Stimulated activated CD8-positive, alpha-beta memory T cell treated with anti-CD3 and anti-CD28 coated beads, Interleukin-12 subunit alpha, Interleukin-12 subunit beta, amount 100 ng/mL, for 1 hour (primary cell): ENCODE measurements around the gene MEP1B.
"Not testable (repeated sequence)": the region's sequence is repeated elsewhere in the genome, so short reads cannot be mapped to it uniquely, and the experiment has no call there.

Experiments
- DNase-seq: peaks from one replicate; pipeline ENCODE4 v3.0.0-alpha.2; 2020; ENCODE audit warnings: low read depth

The MEP1B gene

GRCh38 chr18:32189790-32190189, at the start of gene MEP1B:
Gene MEP1B (plus strand): TSS chr18:32190039. CDS start chr18:32190071, 32 bp downstream.
- no peak for DNase-seq

GRCh38 chr18:32148185-32148870, 41.5 kb upstream of the MEP1B start:
- no peak for DNase-seq

GRCh38 chr18:32152705-32153448, 37.0 kb upstream of the MEP1B start:
- DNase-seq = no peak

GRCh38 chr18:32156855-32157254, 33.0 kb upstream of the MEP1B start:
- no peak for DNase-seq

- DNase-seq = no peak
Observed at GRCh38 chr18:32157580-32157979, 32.3 kb upstream of the MEP1B start.

GRCh38 chr18:32158108-32158624, 31.7 kb upstream of the MEP1B start:
- peak; percentile 55 for DNase-seq

GRCh38 chr18:32158631-32159030, 31.2 kb upstream of the MEP1B start:
- not testable (repeated sequence) for DNase-seq

- no peak for DNase-seq
Observed at GRCh38 chr18:32160547-32160946, 29.3 kb upstream of the MEP1B start.

- DNase-seq = no peak
Observed at GRCh38 chr18:32167980-32168730, 21.7 kb upstream of the MEP1B start.

- DNase-seq = no peak
Observed at GRCh38 chr18:32173654-32174053, 16.2 kb upstream of the MEP1B start.

- no peak for DNase-seq
Observed at GRCh38 chr18:32174719-32175118, 15.1 kb upstream of the MEP1B start.

GRCh38 chr18:32175265-32175664, 14.6 kb upstream of the MEP1B start:
- DNase-seq = no peak

GRCh38 chr18:32176745-32177144, 13.1 kb upstream of the MEP1B start:
- DNase-seq = not testable (repeated sequence)

- DNase-seq = no peak
Observed at GRCh38 chr18:32177530-32177929, 12.3 kb upstream of the MEP1B start.

GRCh38 chr18:32183503-32183902, 6.3 kb upstream of the MEP1B start:
- DNase-seq = no peak

- DNase-seq = no peak
Observed at GRCh38 chr18:32190209-32190608, 370 bp downstream of the MEP1B start.

- DNase-seq = no peak
Observed at GRCh38 chr18:32195881-32196815, 6.3 kb downstream of the MEP1B start.

GRCh38 chr18:32200766-32201165, 10.9 kb downstream of the MEP1B start:
- no peak for DNase-seq

GRCh38 chr18:32201948-32202672, 12.3 kb downstream of the MEP1B start:
- no peak for DNase-seq

GRCh38 chr18:32208023-32208422, 18.2 kb downstream of the MEP1B start:
- no peak for DNase-seq

- no peak for DNase-seq
Observed at GRCh38 chr18:32208577-32208976, 18.7 kb downstream of the MEP1B start.
